HG03575 (cell line): ENCODE results near the gene ANKRD11.
"Not testable (repeated sequence)": the region's sequence is repeated elsewhere in the genome, so short reads cannot be mapped to it uniquely, and the experiment has no call there.

Experiments used
- ATAC-seq: cut with Tn5 transposase; IDR thresholded peaks from one replicate; pipeline ENCODE4 v1.9.1; 2021; ENCODE audit not compliant: unreplicated experiment, insufficient number of reproducible peaks, low FRiP score; ENCODE audit errors: extremely low read depth

ANKRD11 gene

DNA sequence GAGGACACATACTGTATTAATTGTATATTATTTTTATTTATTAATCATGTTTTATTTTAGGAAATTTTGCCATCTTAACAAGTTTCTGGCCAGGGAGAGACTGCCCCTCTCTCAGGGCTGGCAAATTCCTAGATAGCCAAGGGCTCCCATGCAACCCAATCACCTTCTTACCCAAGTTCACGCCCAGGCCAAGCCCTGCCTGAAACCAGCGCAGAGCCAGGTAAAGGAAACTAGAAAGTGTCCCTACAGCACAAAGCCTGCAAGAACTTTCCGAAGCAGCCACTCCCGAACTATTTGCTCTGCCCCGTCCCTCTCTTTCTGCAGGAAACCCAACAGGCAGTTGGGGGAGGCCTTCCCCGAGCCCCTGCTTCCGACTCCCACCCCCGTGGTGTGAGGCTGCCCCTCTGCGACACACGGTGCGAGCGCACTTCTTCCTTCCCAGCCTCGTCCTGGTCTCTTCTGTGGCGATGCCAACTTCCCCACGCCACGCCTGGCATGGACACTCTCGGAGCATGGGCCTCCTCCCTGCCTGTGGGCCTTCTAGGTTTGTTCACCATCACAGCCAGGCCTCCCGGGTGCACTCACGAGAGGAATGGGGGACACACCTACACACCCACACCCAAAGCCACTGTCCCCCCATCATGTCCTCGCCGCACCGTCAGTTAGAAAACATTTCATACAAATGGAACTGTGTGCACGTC lies 172.5 kb downstream of the ANKRD11 start:
- ATAC-seq, result no peak

DNA sequence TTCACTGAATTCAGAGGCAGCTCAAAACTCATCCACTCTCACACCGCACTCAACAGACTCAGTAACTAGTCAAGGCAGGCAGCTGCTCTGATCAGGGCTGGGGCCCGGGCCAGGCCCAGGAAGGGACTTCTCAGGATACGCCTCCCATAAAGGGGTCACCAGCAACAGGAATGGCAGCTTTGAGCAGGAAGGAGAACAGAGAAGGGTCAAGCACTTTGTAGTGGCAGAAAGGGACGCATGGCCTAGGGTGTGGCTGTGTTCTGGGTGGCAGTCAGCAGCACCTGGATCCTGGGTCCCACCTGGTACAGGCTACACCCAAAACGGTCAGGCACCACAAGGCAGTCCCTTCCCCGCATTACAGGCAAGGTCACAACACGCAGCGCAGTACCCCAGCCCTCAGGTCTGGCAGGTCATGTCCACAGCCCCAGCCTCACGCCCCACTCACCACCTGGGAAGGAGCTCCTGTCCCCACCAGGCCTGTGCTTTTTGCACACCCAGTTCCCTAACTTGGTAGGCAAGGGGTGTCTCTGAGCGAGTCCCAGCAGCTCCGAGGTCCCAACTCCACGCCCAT lies 173.2 kb downstream of the ANKRD11 start:
- no peak for ATAC-seq

- ATAC-seq, result no peak
Measured at GRCh38 chr16:89316701-89317100, 173.7 kb downstream of the ANKRD11 start.

DNA sequence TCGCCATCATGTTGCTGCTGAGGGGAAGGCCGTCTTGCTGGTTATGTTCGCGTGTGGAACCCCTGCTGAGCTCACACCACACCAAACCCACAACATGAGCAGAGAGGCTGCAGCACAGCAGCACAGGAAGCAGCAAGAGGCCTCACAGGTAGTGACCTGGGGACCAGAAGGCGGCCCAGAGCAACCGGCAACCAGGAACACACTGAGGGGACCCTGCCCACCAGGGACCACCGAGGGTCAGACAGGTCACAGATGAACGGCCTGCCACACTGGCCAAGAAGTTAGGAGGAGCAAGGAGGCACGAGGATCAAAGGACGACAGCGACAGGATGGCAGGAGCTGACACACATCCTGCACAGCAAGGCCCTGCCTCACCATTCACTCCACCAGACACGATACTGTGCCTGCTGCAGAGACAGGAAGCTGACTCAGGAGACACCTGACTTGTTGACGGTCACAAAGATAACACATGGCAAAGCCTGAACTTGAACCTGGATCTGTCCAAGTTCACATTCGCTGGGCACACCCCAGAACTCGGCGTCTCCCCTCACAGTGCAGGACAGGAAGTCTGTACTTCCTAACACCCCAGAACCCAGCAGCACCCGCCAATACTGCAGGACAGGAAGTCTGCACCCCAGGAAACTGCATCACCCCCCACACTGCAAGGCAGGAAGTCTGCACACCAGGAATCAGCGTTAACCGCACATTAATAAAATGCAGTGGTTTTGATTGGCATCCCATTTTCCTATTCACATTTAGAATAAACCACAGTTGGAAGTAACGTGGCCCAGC lies 174.4 kb downstream of the ANKRD11 start:
- ATAC-seq, result no peak

- ATAC-seq, result no peak
Measured at GRCh38 chr16:89315271-89315670, 175.1 kb downstream of the ANKRD11 start.

DNA sequence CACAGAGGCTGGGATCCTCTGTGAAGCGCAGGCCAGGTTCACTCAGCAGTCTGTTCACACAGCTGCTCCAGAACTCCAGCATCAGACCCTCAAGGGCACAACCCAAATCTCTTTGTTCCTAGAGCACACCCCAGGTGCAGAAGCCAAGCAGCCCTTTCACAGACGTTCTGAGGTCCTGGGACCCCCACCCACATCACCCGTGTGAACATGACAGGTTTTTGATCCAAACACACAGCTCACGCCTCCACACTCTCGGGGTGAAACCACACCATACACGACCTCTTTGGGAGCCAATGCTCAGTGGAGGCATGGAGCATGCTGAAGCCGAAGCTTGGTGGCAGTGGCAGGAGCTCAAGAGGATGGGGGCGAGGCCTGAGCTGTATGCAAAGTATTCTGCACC lies 175.5 kb downstream of the ANKRD11 start:
- no peak for ATAC-seq

GRCh38 chr16:89314357-89314756 lies 176.0 kb downstream of the ANKRD11 start:
- ATAC-seq, result no peak

- no peak for ATAC-seq
Measured at GRCh38 chr16:89313583-89313982, 176.8 kb downstream of the ANKRD11 start.

- ATAC-seq, result no peak
Measured at GRCh38 chr16:89312598-89313299, 177.6 kb downstream of the ANKRD11 start.

GRCh38 chr16:89312194-89312593 lies 178.2 kb downstream of the ANKRD11 start:
- ATAC-seq, result no peak

DNA sequence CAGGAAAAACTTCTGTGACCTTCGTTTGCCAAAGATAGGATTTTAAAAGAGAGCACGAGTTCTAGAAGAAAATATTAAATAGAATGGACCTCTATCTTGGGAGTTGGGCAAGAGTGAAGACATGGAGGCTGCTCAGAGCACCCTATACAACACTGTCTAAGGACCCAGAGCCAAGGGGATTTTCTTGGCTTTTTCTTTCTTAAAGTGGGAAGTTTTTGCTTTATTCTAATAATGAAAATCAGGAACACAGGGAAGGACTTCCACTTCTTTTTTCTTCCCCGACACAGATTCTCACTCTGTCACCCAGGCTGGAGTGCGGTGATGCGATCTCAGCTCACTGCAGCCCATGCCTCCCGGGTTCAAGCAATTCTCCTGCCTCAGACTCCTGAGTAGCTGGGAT lies 178.7 kb downstream of the ANKRD11 start:
- ATAC-seq, result no peak

GRCh38 chr16:89309438-89310122 lies 180.8 kb downstream of the ANKRD11 start:
- no peak for ATAC-seq

- ATAC-seq, result no peak
Measured at GRCh38 chr16:89308391-89309333, 181.7 kb downstream of the ANKRD11 start.

DNA sequence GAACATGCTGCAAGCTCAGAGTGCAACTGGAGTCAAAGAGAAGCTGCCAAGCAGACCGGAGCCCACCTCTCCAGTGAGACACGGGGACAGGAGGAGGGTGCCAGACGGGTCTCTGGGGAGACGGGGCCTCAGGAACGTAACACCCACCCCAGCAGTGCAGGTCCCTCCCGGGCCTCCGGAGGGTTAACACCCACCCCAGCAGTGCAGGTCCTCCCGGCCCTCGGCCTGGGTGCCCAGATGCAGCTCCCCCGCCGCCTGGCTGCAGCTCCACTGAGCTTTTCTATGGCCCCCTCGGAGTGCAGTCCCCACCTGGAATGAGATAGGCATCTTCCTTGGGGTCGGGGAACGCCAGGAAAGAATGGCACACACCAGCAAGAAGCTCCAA lies 182.9 kb downstream of the ANKRD11 start:
- ATAC-seq, result no peak

DNA sequence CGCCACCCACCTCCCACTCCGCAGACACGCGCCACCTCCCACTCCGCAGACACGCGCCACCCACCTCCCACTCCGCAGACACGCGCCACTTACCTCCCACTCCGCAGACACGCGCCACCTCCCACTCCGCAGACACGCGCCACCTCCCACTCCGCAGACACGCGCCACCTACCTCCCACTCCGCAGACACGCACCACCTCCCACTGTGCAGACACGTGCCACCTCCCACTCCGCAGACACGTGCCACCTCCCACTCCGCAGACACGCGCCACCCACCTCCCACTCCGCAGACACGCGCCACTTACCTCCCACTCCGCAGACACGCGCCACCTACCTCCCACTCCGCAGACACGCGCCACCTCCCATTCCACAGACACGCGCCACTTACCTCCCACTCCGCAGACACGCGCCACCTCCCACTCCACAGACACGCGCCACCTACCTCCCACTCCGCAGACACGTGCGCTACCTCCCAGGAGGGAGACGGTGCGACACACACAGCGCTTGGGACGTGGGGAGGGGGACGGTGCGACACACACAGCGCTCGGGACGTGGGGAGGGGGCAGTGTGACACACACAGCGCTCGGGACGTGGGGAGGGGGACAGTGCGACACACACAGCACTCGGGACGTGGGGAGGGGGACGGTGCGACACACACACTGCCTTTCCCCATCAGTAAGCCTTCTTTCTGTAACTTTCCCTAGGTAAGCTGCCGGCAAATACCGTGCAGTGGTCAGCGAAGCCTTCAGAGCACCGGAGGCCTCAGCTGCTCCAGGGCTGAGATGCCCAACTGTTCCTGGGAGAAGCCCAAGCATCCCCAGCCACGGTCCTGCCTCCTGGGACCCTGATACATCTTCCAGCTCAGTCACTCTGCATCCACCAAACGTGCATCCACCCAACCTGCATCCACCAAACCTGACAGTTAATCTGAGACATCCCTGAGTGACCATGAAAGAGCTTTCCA lies 183.6 kb downstream of the ANKRD11 start:
- ATAC-seq, result not testable (repeated sequence)

DNA sequence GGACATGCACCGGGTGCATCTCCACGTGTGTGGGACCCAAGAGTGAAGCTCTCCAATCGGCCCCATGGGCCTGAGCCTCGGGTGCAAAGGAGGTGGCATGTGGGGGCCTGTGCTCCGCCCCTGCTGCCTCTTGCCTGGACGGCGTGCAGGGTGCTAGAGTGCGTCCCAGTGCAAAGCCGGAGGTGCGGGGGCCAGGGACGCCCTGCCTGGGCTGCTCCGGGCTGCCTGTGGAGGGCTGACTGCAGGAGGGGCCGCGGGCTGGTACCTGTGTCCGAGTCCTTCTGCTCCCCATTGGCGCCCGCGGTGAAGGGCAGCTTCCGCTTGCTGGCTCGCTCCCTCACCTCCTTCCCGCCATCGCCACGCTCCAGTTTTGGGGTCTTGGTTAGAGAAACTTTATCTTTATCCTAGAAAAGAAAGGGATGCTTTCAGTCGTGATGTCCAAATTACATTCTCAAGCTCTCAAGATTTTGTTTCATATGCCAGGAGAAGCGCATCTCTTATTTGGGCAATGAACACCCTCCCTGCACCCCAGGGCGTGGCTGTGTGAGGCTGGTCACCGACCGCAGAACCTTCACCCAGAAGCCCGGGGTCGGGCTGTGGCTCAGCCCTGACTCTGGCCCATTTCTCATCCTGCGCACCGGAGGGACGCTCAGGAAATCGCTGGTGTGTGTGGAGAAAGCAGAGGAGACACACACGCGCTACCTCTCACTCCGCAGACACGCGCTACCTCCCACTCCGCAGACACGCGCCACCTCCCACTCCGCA lies 185.2 kb downstream of the ANKRD11 start:
- ATAC-seq, result no peak
